Esophagus squamous epithelium (tissue), 4 donors: Measurements from ENCODE around the gene MICB.

Experiments
- CTCF ChIP-seq, 6 experiments: fragments of 450-650 bp in 4 of 6; fragments of 200-600 bp in 2 of 6; sonication (generic) in 2 of 6; IDR thresholded peaks; one replicate each; pipeline ENCODE4 v1.5.1; 2016 to 2019; ENCODE audit warnings: antibody characterized with exemption in 6 of 6, mild to moderate bottlenecking in 4 of 6, moderate library complexity in 4 of 6
- POLR2A ChIP-seq, 4 donors: fragments of 450-650 bp; IDR thresholded peaks; one replicate each; pipeline ENCODE4 v1.6.1; 2017; ENCODE audit warnings: antibody characterized with exemption in 4 of 4, mild to moderate bottlenecking in 4 of 4, moderate library complexity in 3 of 4

- TF ChIP-seq CTCF (IDR thresholded peaks at IDR 0.05) (no peak), POLR2A (IDR thresholded peaks at IDR 0.05) (no peak)
Observed at GRCh38 chr6:31513456-31514165, 15.7 kb downstream of the MICB start.
